ENCODE results near the gene CPS1.

The CPS1 gene

GRCh38 chr2:210681491-210681890 is 125.1 kb downstream of the CPS1 start:
- no peak for DNase-seq (ENCODE audit: low read depth in 2 of 2)

DNA sequence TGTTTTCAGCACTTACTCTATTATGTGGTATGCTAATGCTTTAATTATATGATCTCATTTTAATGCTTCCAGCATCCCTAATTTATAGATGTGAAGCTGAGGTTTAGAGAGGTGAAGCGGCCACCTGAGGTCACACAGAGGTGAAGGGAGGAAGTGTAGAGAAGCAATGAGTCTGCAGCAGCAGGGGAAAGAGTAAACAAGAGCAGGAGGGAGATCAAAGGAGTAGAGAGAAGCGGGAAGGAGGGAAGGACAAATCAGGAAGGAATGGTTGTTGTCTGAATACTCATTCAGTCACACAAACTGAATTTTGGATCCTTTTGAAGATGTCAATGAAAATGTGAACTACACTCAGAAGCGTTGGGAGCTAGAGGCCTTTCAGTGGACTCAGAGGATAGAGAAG is 130.0 kb downstream of the CPS1 start:
- DNase-seq (ENCODE audit: low read depth in 2 of 2): no peak

GRCh38 chr2:210687786-210688470 is 131.5 kb downstream of the CPS1 start:
- no peak for DNase-seq (ENCODE audit: low read depth in 2 of 2)

GRCh38 chr2:210707900-210708299 is 151.5 kb downstream of the CPS1 start:
- DNase-seq (ENCODE audit: low read depth in 2 of 2): no peak

DNA sequence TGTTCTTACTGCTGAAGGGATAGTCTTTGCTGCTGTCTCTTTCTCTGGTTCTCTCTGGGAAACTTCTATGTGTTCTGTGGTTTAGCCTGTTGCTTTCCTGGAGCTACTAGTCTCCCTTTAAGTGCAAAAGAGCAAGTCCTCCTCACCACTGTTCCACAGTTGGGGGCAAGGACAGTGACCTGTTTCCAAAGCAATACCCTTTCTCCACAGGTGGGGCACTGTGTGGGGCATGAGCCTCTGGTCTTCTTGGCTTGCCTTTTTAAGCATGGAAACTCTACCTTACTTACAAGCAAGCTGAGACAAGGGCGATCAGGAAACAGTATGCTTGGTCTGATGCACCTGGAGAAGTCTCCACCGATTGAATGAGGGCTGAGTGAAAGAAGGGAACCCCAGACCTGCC is 156.7 kb downstream of the CPS1 start:
- no peak for DNase-seq (ENCODE audit: low read depth in 2 of 2)

- DNase-seq (ENCODE audit: low read depth in 2 of 2): no peak
Measured at GRCh38 chr2:210715560-210716082, 159.2 kb downstream of the CPS1 start.

GRCh38 chr2:210718503-210718902 is 162.1 kb downstream of the CPS1 start:
- no peak for DNase-seq (ENCODE audit: low read depth in 2 of 2)

DNA sequence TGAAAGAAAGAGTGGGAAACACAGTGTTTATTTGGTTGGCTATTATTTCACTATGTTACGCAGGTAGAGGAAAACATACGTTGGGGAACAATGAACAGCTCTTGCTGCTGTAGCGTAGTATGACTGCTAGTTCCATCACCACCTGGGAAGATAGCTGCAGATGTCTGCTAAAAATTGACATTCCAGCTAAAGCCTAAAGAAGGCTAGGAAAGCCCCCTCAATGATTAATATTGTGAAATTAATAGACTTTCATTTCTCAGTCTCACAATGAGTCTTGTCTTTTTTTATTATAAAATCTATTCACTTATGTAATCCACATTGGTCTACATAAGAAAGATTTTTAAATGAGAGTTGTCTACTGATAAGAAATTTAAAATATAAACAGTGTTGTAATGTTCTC is 165.7 kb downstream of the CPS1 start:
- no peak for DNase-seq (ENCODE audit: low read depth in 2 of 2)

GRCh38 chr2:210727549-210727948 is 171.2 kb downstream of the CPS1 start:
- no peak for DNase-seq (ENCODE audit: low read depth in 2 of 2)

Data from stimulated activated CD4-positive, alpha-beta T cell treated with anti-CD3 and anti-CD28 coated beads, Interleukin-4, amount 100 ng/mL, for 48 hours (primary cell).